Activated naive CD8-positive, alpha-beta T cell treated with anti-CD3 and anti-CD28 coated beads, Interleukin-2, amount 10 ng/mL, durations not matched to agents 7 days and 5 days (primary cell): ENCODE results near the gene SULT1C3. TPM values are rescaled to one million over a fixed set of nuclear protein-coding genes. Genes with fewer than 3 reads are reported as not detected.

Experiments
- ATAC-seq: fragments of 150-1000 bp; cut with Tn5 transposase; one replicate; pipeline ENCODE4 v1.10.0; 2021; ENCODE audit warnings: low read depth, moderate library complexity
- POLR2A ChIA-PET: fragments of 350-600 bp; sonication (Branson Sonifier 250); formaldehyde crosslinking; loops from one replicate; lab custom pipeline; 2021; ENCODE audit warnings: antibody characterized with exemption; lab: Charles Lee
- DNase-seq: peaks from one replicate; pipeline ENCODE4 v3.0.0; 2021
- H3K27ac Mint-ChIP-seq: one replicate; pipeline ENCODE4 v1.8.0; 2022; ENCODE audit warnings: mild to moderate bottlenecking, mixed read lengths
- H3K27me3 Mint-ChIP-seq: one replicate; pipeline ENCODE4 v1.8.0; 2022; ENCODE audit warnings: mild to moderate bottlenecking, moderate library complexity, mixed read lengths
- H3K36me3 Mint-ChIP-seq: one replicate; pipeline ENCODE4 v1.8.0; 2021; ENCODE audit warnings: mild to moderate bottlenecking, mixed read lengths
- H3K4me1 Mint-ChIP-seq: one replicate; pipeline ENCODE4 v1.8.0; 2021; ENCODE audit warnings: mixed read lengths
- H3K4me3 Mint-ChIP-seq: one replicate; pipeline ENCODE4 v1.8.0; 2022; ENCODE audit warnings: mild to moderate bottlenecking, moderate library complexity, mixed read lengths
- H3K9me3 Mint-ChIP-seq: one replicate; pipeline ENCODE4 v1.8.0; 2021; ENCODE audit warnings: mixed read lengths
- total RNA-seq, 2 experiments: library from RNA; stranded (reverse); gene quantifications; one replicate each; pipeline ENCODE4 v1.2.3, GENCODE V29; 2021

The SULT1C3 gene
- total RNA-seq, result not detected

DNA sequence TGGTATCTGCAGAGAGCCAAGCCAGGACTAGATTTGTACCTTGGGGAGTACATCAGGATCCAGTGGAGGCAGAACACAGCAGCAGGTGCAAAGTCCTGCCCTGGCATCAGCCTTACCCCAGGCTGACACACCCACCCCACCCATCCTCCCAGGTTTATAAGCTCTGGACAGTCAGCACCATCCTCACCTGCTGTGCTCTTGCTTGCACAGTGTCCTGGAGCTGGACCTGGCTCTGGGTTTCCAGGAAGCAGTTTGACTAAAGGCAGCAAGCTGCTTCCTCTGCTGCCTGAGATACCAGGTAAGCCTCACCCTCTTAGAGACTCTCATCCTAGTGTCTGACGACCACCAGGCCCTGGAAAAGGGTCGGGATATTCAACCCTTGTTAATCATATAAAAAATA is at the start of gene SULT1C3:
SULT1C3 (plus strand) TSS at position 183 of the 400 bp plus-strand sequence. CDS start 7,227 bp downstream, outside the sequence.
- no peaks in the 10 kb centered on the region for H3K36me3 Mint-ChIP-seq
- DNase-seq (no peak), ATAC-seq (no peak)
- peaks cover 8% of the 10 kb centered on the region for H3K9me3 Mint-ChIP-seq
- no peaks in the 10 kb centered on the region for H3K27me3 Mint-ChIP-seq
- POLR2A ChIA-PET, result no interaction called here
- H3K27ac Mint-ChIP-seq, result no peak within 1 kb of the TSS
- no peak within 1 kb of the TSS for H3K4me3 Mint-ChIP-seq
- no peaks in the 10 kb centered on the region for H3K4me1 Mint-ChIP-seq

DNA sequence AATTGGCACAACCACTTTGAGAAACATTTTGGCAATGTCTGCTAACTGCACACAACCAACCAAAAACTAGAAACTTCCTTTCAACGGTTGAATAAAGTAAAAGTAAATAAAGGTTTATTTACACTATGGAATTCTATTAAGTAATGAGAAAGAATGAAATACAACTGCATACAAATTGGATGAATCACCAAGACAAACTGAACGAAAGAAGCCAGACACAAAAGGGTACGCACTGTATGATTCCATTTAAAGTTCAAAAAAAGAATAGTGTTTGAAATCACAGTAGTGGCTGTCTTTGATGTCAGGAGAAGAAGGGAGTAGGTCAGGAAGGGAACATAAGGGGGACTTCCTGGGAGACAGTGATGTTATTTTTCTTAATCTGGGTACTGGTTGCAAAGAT is 46.5 kb upstream of the SULT1C3 start:
- Mint-ChIP-seq H3K27ac (no peak overlapping the region), H3K36me3 (no peaks in the 10 kb centered on the region), H3K4me3 (no peak overlapping the region), H3K27me3 (peaks cover 3% of the 10 kb centered on the region), H3K9me3 (no peaks in the 10 kb centered on the region), H3K4me1 (no peaks in the 10 kb centered on the region)
- POLR2A ChIA-PET, result no interaction called here
- DNase-seq, result no peak
- ATAC-seq, result no peak

DNA sequence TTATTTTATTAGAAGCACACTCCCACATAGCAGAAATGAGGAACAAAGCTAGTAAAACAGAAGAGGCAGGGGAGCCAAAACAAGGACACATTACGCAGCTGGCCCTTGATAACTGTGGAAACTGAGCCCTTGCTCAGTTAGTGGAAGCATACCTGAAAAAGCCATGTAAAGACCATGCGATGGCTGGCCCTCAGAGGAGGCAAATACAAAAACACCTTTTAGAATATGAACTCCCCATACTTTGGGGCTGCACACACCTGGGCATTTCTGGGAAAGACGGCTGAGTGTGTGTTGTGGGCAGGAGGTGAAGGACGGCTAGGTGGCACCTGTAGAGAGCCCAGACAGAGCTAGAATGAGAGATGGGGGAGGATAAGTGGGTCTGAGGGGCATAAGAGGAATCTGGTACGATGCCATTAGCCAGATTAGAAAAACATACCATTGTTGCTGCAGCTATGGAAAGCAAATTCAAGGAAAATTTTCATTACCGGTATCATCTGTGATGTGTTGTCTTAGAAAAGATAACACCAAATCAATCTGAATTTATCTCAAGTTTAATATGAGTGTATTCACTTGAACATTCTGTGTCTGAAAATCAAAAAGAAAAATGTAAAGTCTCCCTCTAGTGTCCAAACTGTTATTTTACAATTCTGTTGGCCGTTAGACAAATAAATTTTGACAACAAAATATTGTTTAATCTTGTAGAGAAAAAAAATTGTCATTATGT is 45.2 kb upstream of the SULT1C3 start:
- DNase-seq, result no peak
- POLR2A ChIA-PET, result no interaction called here
- no peak overlapping the region for H3K4me3 Mint-ChIP-seq
- peaks cover 3% of the 10 kb centered on the region for H3K27me3 Mint-ChIP-seq
- no peak overlapping the region for H3K27ac Mint-ChIP-seq
- H3K36me3 Mint-ChIP-seq, result no peaks in the 10 kb centered on the region
- H3K4me1 Mint-ChIP-seq, result no peaks in the 10 kb centered on the region
- H3K9me3 Mint-ChIP-seq, result no peaks in the 10 kb centered on the region
- no peak for ATAC-seq

DNA sequence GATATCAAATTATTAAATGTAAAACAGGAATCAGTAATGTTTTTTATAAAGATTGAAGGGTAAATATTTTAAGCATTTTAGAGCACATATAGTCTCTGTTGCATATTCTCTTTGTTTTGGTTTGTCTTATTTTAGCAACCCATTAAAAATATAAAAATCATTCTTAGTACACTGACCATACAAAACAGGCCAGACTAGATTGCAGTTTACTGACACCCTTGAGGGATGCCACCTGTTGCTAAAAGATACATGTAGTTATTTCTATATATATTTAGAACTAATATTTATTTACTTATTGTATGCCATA is 44.7 kb upstream of the SULT1C3 start:
- H3K36me3 Mint-ChIP-seq, result no peaks in the 10 kb centered on the region
- ATAC-seq, result no peak
- H3K27me3 Mint-ChIP-seq, result peaks cover 3% of the 10 kb centered on the region
- H3K27ac Mint-ChIP-seq, result no peak overlapping the region
- no peak for DNase-seq
- POLR2A ChIA-PET, result no interaction called here
- no peak overlapping the region for H3K4me3 Mint-ChIP-seq
- no peaks in the 10 kb centered on the region for H3K4me1 Mint-ChIP-seq
- H3K9me3 Mint-ChIP-seq, result no peaks in the 10 kb centered on the region

DNA sequence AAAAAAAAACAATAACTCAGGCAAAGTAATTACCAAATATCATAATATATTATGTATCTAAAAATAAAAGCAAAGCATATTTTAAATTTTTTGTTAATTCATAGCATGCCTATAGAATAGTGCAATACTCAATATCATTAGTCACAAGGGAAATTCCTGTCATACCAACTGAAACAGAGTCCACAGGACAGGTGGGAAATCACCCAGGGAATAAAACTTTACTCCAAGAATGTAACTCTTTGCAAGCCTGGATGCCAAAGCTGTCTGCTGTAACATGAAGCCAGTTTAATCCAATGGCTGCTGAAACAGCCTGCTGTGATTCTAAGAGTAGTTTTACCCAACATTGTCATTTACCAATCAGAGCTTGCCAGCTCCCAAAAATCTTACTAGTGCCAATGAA is 40.0 kb upstream of the SULT1C3 start:
- Mint-ChIP-seq H3K36me3 (no peaks in the 10 kb centered on the region), H3K27ac (no peak overlapping the region), H3K27me3 (no peaks in the 10 kb centered on the region), H3K4me1 (no peaks in the 10 kb centered on the region), H3K4me3 (no peak overlapping the region), H3K9me3 (no peaks in the 10 kb centered on the region)
- POLR2A ChIA-PET, result no interaction called here
- no peak for DNase-seq
- no peak for ATAC-seq

DNA sequence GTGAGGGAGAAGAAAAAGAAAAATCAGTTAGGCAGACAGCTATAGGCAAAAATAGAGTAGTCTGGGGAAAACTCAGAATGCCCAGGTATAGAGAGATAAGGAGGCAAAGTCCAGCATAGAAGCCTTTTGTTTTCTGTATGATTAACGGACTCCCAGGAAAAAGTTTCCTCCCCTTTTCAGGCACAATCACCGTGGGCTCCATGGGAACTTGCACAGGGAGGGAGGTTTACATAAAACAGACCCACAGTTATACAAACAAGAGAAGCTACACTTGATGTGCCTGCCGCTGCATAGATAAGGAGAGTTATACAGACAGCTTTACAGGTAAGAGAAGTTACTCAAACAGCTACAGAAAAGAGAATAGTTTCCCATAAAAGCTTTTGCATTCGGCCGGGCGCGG is 39.2 kb upstream of the SULT1C3 start:
- POLR2A ChIA-PET, result no interaction called here
- DNase-seq, result no peak
- Mint-ChIP-seq H3K9me3 (no peaks in the 10 kb centered on the region), H3K4me1 (no peaks in the 10 kb centered on the region), H3K4me3 (no peak overlapping the region), H3K36me3 (no peaks in the 10 kb centered on the region), H3K27me3 (no peaks in the 10 kb centered on the region), H3K27ac (no peak overlapping the region)
- ATAC-seq, result no peak

DNA sequence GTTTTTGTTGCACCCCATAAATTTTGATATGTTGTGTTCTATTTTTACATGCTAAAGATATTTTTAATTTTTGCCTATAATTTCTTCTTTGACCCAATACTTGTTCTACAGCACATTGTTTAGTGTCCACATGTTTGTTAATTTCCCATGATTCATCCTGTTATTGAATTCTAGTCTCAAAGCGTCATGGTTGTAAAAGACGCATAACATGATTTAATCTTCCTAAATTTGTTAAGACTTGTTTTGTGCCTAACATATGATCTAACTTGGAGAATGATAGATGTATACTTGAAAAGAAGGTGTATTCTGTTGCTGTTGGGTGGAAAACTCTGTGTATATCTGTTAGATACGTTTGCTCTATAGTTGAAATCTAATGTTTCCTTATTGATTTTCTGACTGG is 27.1 kb upstream of the SULT1C3 start:
- Mint-ChIP-seq H3K4me1 (no peaks in the 10 kb centered on the region), H3K27me3 (no peaks in the 10 kb centered on the region), H3K36me3 (no peaks in the 10 kb centered on the region), H3K9me3 (peaks cover 4% of the 10 kb centered on the region), H3K4me3 (no peak overlapping the region), H3K27ac (no peak overlapping the region)
- ATAC-seq (no peak), DNase-seq (no peak)
- POLR2A ChIA-PET, result no interaction called here

DNA sequence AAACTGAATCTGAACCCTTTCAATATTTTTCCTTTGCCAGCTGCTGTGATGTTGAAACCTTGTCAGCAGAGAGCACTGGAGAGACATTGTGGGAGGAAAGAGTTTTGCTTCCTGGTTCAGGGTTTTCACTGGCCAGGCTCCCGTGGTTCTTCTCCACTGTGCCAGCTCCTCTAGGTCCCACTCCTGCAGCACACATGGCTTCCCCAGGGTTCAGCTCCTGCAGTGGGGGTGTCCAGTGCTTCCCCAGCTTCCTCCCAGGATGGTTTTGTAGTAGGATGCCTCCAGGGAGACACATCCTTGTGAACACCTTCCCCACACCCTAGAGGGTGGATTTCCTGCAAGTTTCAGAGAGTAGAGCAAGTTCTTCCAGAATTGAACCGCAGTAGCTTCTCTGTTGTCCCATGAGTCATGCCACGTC is 24.0 kb upstream of the SULT1C3 start:
- Mint-ChIP-seq H3K4me3 (no peak overlapping the region), H3K4me1 (no peaks in the 10 kb centered on the region), H3K9me3 (no peaks in the 10 kb centered on the region), H3K36me3 (no peaks in the 10 kb centered on the region), H3K27me3 (no peaks in the 10 kb centered on the region), H3K27ac (no peak overlapping the region)
- POLR2A ChIA-PET, result no interaction called here
- DNase-seq (no peak), ATAC-seq (no peak)

DNA sequence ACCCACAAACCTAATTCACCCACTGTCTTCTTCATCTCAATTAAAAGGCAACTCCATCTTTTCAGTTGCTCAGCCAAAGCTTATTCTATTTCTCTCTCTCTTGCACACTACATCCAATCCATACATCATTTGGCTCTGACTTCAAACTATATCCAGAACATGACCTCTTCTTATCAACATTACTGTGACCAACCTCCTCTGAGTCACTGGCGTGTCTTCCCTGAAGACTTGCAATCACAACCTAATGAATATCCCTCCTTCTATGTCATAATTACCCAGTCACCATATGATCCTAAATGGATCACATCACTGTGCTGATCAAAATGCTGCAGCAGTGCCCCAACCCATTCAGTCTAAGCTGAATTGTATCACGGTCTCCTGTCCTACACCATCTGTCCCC is 22.6 kb upstream of the SULT1C3 start:
- POLR2A ChIA-PET, result no interaction called here
- ATAC-seq, result no peak
- no peak overlapping the region for H3K4me3 Mint-ChIP-seq
- H3K27me3 Mint-ChIP-seq, result no peaks in the 10 kb centered on the region
- DNase-seq, result no peak
- H3K27ac Mint-ChIP-seq, result no peak overlapping the region
- H3K4me1 Mint-ChIP-seq, result no peaks in the 10 kb centered on the region
- H3K36me3 Mint-ChIP-seq, result no peaks in the 10 kb centered on the region
- no peaks in the 10 kb centered on the region for H3K9me3 Mint-ChIP-seq

DNA sequence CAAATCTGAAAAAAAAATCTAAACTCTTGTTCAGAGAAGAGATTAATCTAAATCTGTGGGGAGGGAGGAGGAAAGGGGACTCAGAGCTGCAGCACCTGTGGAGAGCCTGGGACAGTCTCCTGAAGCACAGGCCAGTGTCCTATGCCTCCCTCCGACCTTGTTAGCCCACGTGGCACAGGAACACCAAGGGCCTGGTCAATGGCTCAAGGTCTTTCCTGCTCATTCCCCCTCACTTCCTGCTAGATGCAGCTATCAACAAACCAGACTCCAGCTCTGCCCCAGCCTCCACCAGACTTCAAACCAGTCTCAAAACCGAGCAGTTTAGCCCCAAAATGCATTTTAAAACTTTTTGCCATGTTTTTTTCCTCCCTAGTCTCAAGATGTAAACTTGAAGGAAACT is 20.1 kb upstream of the SULT1C3 start:
- Mint-ChIP-seq H3K4me1 (no peaks in the 10 kb centered on the region), H3K36me3 (no peaks in the 10 kb centered on the region), H3K9me3 (peaks cover 7% of the 10 kb centered on the region), H3K4me3 (no peak overlapping the region), H3K27ac (no peak overlapping the region), H3K27me3 (peaks cover 3% of the 10 kb centered on the region)
- ATAC-seq (no peak), DNase-seq (no peak)
- POLR2A ChIA-PET, result no interaction called here

DNA sequence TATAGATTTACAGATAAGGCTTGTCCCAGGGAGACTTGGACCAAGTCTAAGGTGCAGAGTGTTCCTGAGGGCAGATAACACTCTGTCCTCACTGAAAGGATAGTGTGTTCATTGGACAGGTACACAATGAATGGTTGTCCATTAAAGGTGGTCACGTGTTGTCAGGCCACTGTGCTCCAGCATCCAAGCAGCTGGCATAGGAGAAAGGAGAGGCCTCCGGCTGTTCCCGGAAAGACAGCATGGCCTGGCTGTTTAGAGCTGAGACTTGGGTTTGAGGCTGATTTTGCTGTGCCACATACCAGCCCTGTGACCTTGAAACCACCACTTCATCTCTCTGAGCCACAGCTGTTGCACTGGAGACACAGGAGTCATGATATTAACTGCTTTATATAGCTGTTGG is 19.6 kb upstream of the SULT1C3 start:
- ATAC-seq, result no peak
- no peak overlapping the region for H3K27ac Mint-ChIP-seq
- peaks cover 7% of the 10 kb centered on the region for H3K9me3 Mint-ChIP-seq
- no peak for DNase-seq
- POLR2A ChIA-PET, result no interaction called here
- no peaks in the 10 kb centered on the region for H3K4me1 Mint-ChIP-seq
- H3K4me3 Mint-ChIP-seq, result no peak overlapping the region
- peaks cover 3% of the 10 kb centered on the region for H3K27me3 Mint-ChIP-seq
- H3K36me3 Mint-ChIP-seq, result no peaks in the 10 kb centered on the region

DNA sequence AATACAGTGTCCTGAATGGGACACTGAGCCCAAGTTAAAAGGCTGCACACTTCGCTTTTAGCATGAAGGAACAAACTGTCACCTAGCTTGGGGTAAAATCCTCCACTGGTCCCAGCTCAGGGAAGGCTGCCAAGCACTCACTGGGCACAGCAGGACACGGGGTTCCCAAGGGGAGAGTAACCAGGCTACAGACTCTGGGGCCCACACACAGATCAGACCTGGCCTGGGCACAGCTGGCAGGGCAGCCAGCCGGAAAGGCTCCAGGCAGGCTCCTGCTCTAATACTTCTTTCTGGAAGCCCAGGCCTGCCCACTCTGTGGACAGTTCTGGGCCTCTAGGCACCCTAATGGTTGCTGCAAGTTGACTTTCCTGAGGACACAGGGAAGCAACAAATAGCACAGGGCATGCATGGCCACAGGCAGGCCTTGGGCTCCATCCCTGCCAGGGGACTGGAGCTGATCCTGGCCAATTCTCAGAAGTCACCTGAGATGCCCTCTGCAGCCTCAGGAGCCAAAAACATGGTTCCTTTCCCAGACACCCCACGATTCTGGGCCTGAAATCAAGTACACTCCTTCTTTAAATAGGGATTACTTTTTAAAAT is 18.7 kb upstream of the SULT1C3 start:
- DNase-seq, result no peak
- no peaks in the 10 kb centered on the region for H3K4me1 Mint-ChIP-seq
- H3K9me3 Mint-ChIP-seq, result peaks cover 7% of the 10 kb centered on the region
- no peak for ATAC-seq
- H3K27me3 Mint-ChIP-seq, result peaks cover 3% of the 10 kb centered on the region
- no peaks in the 10 kb centered on the region for H3K36me3 Mint-ChIP-seq
- H3K4me3 Mint-ChIP-seq, result no peak overlapping the region
- POLR2A ChIA-PET, result no interaction called here
- H3K27ac Mint-ChIP-seq, result no peak overlapping the region

DNA sequence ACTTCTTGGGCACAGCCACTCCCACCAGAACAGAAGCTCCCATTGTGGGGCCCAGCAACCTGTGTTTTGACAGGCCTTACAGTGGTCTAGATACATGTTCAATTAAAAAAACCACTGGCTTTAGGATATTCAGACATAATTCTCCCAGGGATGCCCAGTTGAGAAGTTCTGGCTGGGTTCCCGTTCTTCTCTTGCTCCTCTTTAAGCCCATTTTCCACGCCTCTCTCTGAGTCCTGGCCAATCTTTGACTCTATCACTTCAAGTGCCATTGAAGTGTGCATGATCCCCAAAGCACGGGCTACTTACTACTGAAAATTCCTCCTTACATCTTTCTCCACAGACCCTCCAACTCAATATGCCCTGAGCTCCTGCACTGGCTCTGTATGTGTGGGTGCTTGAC is 17.5 kb upstream of the SULT1C3 start:
- Mint-ChIP-seq H3K27me3 (peaks cover 3% of the 10 kb centered on the region), H3K4me3 (no peak overlapping the region), H3K27ac (no peak overlapping the region), H3K4me1 (no peaks in the 10 kb centered on the region), H3K36me3 (no peaks in the 10 kb centered on the region), H3K9me3 (peaks cover 7% of the 10 kb centered on the region)
- no peak for DNase-seq
- POLR2A ChIA-PET, result no interaction called here
- ATAC-seq, result no peak

DNA sequence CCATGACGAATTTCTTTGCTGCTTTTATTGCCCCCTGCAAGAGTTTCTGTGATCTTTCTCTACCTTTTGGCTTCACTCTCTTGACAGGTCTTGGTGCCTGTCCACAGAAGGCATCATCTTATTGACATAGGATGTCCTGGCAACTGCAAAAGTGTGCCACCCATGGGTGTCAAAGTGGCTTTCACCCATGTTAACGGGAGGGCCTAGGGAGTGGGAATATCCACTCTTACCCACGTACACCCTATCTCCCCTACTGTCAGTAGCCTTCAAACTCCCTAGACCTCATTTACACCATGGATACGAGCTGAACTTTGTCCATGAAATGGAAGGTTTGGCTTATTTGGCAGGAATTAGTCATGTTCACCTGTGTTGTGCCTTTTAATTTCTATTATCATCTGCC is 16.2 kb upstream of the SULT1C3 start:
- POLR2A ChIA-PET, result no interaction called here
- Mint-ChIP-seq H3K27ac (no peak overlapping the region), H3K4me3 (no peak overlapping the region), H3K4me1 (no peaks in the 10 kb centered on the region), H3K9me3 (peaks cover 7% of the 10 kb centered on the region), H3K27me3 (peaks cover 3% of the 10 kb centered on the region), H3K36me3 (no peaks in the 10 kb centered on the region)
- ATAC-seq, result no peak
- DNase-seq, result no peak
